HepG2 (cell line): Measurements from ENCODE around the gene GAPDH.

Experiments
- CTCF ChIP-seq: sonication (generic); formaldehyde crosslinking; IDR thresholded peaks from 2 replicates; pipeline ENCODE4 v1.5.0; 2020; ENCODE audit warnings: mild to moderate bottlenecking, missing genetic modification reagents, moderate library complexity
- EP300 ChIP-seq, 3 experiments: sonication (generic) in 1 of 3; formaldehyde crosslinking in 1 of 3; IDR thresholded peaks; 2 replicates each; pipeline versions ENCODE4 v1.5.1 to v1.6.1; 2011 to 2020; ENCODE audit warnings: low read depth in 2 of 3, low read length in 2 of 3, borderline replicate concordance in 1 of 3, improper control_type of control experiment in 1 of 3, mild to moderate bottlenecking in 1 of 3, missing genetic modification reagents in 1 of 3, moderate library complexity in 1 of 3
- GABPA ChIP-seq, 2 experiments: IDR thresholded peaks; 2 replicates each; pipeline ENCODE4 v1.6.1; 2011 to 2016; ENCODE audit warnings: low read depth in 2 of 2, low read length in 1 of 2, missing biosample characterization in 1 of 2, missing genetic modification characterization in 1 of 2
- HOXA7 ChIP-seq: sonication (generic); formaldehyde crosslinking; IDR thresholded peaks from 2 replicates; pipeline ENCODE4 v1.8.1; 2022; ENCODE audit warnings: mild to moderate bottlenecking, missing genetic modification reagents, moderate library complexity
- ZNF431 ChIP-seq: sonication (generic); formaldehyde crosslinking; IDR thresholded peaks from 2 replicates; pipeline ENCODE4 v1.9.0; 2022; ENCODE audit warnings: missing genetic modification reagents, low read depth, mild to moderate bottlenecking, borderline replicate concordance
- TF ChIP-seq, protein P1 (sequence below): sonication (generic); formaldehyde crosslinking; IDR thresholded peaks from 2 replicates; pipeline ENCODE4 v1.4.0; 2020; ENCODE audit warnings: missing genetic modification reagents

- TF ChIP-seq ZNF431 (CRISPR knock-in tag) (no peak), GABPA (IDR thresholded peaks at IDR 0.05; ENCODE audit: low read depth, low read length) (no peak), GABPA (CRISPR knock-in tag; IDR thresholded peaks at IDR 0.05; ENCODE audit: low read depth) (no peak), HOXA7 (CRISPR knock-in tag) (no peak), CTCF (CRISPR knock-in tag) (no peak), EP300 (IDR thresholded peaks at IDR 0.05; ENCODE audit: low read depth in 2 of 2, low read length in 2 of 2) (no peak), EP300 (CRISPR knock-in tag; IDR thresholded peaks at IDR 0.05; ENCODE audit: borderline replicate concordance) (no peak)
- TF ChIP-seq, protein P1, sequence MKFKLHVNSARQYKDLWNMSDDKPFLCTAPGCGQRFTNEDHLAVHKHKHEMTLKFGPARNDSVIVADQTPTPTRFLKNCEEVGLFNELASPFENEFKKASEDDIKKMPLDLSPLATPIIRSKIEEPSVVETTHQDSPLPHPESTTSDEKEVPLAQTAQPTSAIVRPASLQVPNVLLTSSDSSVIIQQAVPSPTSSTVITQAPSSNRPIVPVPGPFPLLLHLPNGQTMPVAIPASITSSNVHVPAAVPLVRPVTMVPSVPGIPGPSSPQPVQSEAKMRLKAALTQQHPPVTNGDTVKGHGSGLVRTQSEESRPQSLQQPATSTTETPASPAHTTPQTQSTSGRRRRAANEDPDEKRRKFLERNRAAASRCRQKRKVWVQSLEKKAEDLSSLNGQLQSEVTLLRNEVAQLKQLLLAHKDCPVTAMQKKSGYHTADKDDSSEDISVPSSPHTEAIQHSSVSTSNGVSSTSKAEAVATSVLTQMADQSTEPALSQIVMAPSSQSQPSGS (CRISPR knock-in tag): no peak
Measured at GRCh38 chr12:6535697-6535946, 1.3 kb downstream of the GAPDH start.
